ENCODE data around the gene MAP3K5. TPM values are rescaled to one million over a fixed set of nuclear protein-coding genes. Genes with fewer than 3 reads are reported as not detected.

MAP3K5 gene
- total RNA-seq, 1 experiment from 2014 or later, result 15.8 TPM

DNA sequence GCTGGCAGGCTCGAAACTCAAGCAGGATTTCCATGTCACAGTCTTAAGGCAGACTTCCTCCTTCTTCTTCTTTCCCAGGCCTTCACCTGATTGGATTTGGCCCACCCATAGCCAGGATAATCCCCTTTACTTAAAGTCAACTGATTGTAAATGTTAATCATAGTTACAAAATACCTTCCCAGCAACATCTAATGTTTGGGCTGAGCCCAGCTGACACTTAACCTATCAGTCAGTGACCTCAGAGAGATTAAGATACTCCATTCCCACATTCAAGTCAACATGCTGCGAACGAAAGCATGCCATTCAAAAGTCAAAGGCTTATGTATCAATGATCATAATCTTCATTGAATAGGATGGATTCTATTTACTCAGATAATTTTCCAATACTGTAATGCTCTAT lies 258.0 kb downstream of the MAP3K5 start:
- Mint-ChIP-seq H3K4me1 (ENCODE audit: low read depth, unreplicated experiment) (no peaks in the 10 kb centered on the region), H3K36me3 (ENCODE audit: insufficient read depth, unreplicated experiment) (no peaks in the 10 kb centered on the region), H3K4me3 (ENCODE audit: low read depth, unreplicated experiment) (no peak overlapping the region), H3K27me3 (ENCODE audit: unreplicated experiment) (no peaks in the 10 kb centered on the region), H3K9me3 (ENCODE audit: low read depth, unreplicated experiment) (no peaks in the 10 kb centered on the region), H3K27ac (ENCODE audit: unreplicated experiment) (no peak overlapping the region)
- no peak for DNase-seq
- BruUV-seq (replicated peaks), result no TSS peak
- intact Hi-C loops (cut with micrococcal nuclease; ENCODE audit: unreplicated experiment), result no loop called here
- CTCF ChIA-PET, result no interaction called here
- TF ChIP-seq, protein P1, sequence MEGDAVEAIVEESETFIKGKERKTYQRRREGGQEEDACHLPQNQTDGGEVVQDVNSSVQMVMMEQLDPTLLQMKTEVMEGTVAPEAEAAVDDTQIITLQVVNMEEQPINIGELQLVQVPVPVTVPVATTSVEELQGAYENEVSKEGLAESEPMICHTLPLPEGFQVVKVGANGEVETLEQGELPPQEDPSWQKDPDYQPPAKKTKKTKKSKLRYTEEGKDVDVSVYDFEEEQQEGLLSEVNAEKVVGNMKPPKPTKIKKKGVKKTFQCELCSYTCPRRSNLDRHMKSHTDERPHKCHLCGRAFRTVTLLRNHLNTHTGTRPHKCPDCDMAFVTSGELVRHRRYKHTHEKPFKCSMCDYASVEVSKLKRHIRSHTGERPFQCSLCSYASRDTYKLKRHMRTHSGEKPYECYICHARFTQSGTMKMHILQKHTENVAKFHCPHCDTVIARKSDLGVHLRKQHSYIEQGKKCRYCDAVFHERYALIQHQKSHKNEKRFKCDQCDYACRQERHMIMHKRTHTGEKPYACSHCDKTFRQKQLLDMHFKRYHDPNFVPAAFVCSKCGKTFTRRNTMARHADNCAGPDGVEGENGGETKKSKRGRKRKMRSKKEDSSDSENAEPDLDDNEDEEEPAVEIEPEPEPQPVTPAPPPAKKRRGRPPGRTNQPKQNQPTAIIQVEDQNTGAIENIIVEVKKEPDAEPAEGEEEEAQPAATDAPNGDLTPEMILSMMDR (IDR thresholded peaks at IDR 0.05; ENCODE audit: unreplicated experiment), result no peak

DNA sequence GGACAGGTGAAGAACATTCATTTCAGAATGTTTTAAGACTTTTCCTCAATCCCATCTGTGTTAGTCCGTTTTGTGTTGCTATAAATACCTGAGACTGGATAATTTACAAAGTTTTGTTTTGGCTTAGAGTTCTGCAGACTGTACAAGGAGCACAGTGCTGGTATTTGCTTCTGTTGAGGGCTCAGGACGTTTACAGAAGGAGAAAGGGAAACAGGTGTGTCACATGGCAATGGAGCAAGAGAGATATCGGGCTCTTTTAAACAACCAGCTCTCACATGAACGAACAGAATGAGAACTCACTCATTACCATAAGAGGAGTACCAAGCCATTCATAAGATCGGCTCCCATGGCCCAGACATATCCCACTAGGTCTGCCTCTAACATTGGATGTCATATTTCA lies 258.8 kb downstream of the MAP3K5 start:
- Mint-ChIP-seq H3K27ac (ENCODE audit: unreplicated experiment) (no peak overlapping the region), H3K9me3 (ENCODE audit: low read depth, unreplicated experiment) (no peaks in the 10 kb centered on the region), H3K36me3 (ENCODE audit: insufficient read depth, unreplicated experiment) (no peaks in the 10 kb centered on the region), H3K4me3 (ENCODE audit: low read depth, unreplicated experiment) (no peak overlapping the region), H3K4me1 (ENCODE audit: low read depth, unreplicated experiment) (no peaks in the 10 kb centered on the region), H3K27me3 (ENCODE audit: unreplicated experiment) (no peaks in the 10 kb centered on the region)
- DNase-seq, result no peak
- intact Hi-C loops (cut with micrococcal nuclease; ENCODE audit: unreplicated experiment), result no loop called here
- CTCF ChIA-PET, result no interaction called here
- BruUV-seq (replicated peaks), result no TSS peak
- TF ChIP-seq, protein P1 (IDR thresholded peaks at IDR 0.05; ENCODE audit: unreplicated experiment), result no peak

DNA sequence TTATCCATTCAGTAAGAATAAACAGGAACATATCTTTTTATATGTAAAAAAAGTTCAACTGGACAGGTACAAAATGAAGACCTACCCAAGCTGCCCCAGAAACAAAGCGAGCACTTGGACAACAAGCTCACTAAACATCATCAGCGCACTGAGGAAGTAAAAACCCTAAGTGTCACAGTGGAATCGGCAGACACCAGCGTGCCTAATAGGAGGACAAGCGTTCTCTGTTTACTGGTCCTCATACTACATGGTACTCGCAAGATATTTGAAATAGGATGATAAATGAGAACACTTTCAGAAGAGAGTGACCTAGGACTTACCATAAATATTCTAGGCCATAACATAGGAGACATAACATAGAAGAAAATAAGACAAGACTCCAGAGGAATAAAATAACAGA lies 260.2 kb downstream of the MAP3K5 start:
- no peaks in the 10 kb centered on the region for H3K9me3 Mint-ChIP-seq (ENCODE audit: low read depth, unreplicated experiment)
- no peak for DNase-seq
- no TSS peak for BruUV-seq (replicated peaks)
- no peak overlapping the region for H3K4me3 Mint-ChIP-seq (ENCODE audit: low read depth, unreplicated experiment)
- no peak overlapping the region for H3K27ac Mint-ChIP-seq (ENCODE audit: unreplicated experiment)
- no peaks in the 10 kb centered on the region for H3K4me1 Mint-ChIP-seq (ENCODE audit: low read depth, unreplicated experiment)
- no peaks in the 10 kb centered on the region for H3K36me3 Mint-ChIP-seq (ENCODE audit: insufficient read depth, unreplicated experiment)
- H3K27me3 Mint-ChIP-seq (ENCODE audit: unreplicated experiment), result no peaks in the 10 kb centered on the region
- intact Hi-C loops (cut with micrococcal nuclease; ENCODE audit: unreplicated experiment), result no loop called here
- CTCF ChIA-PET, result no interaction called here
- TF ChIP-seq, protein P1 (IDR thresholded peaks at IDR 0.05; ENCODE audit: unreplicated experiment), result no peak

DNA sequence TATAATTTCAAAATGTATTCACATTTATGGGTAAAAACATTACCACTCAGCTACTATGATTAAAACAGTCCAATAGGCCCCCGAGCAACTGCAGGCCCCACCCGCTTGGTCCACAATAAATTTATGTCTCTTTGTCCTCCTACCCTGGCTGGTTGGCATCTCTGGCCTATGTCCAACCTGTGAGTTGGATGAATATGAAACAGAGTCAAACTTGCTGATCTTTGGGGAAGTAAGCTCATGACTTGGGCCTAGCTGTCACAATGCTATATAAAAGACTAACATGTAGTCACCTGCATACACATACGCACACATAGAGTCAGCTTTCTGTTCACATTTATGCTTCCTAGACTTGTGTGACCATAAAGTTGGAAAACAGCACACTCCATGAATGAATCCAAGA lies 262.6 kb downstream of the MAP3K5 start:
- no peak for DNase-seq
- BruUV-seq (replicated peaks), result no TSS peak
- H3K4me1 Mint-ChIP-seq (ENCODE audit: low read depth, unreplicated experiment), result peaks cover 20% of the 10 kb centered on the region
- H3K9me3 Mint-ChIP-seq (ENCODE audit: low read depth, unreplicated experiment), result no peaks in the 10 kb centered on the region
- no peak overlapping the region for H3K4me3 Mint-ChIP-seq (ENCODE audit: low read depth, unreplicated experiment)
- intact Hi-C loops (cut with micrococcal nuclease; ENCODE audit: unreplicated experiment), result no loop called here
- TF ChIP-seq, protein P1 (IDR thresholded peaks at IDR 0.05; ENCODE audit: unreplicated experiment), result no peak
- H3K27ac Mint-ChIP-seq (ENCODE audit: unreplicated experiment), result no peak overlapping the region
- CTCF ChIA-PET, result no interaction called here
- H3K27me3 Mint-ChIP-seq (ENCODE audit: unreplicated experiment), result no peaks in the 10 kb centered on the region
- no peaks in the 10 kb centered on the region for H3K36me3 Mint-ChIP-seq (ENCODE audit: insufficient read depth, unreplicated experiment)

DNA sequence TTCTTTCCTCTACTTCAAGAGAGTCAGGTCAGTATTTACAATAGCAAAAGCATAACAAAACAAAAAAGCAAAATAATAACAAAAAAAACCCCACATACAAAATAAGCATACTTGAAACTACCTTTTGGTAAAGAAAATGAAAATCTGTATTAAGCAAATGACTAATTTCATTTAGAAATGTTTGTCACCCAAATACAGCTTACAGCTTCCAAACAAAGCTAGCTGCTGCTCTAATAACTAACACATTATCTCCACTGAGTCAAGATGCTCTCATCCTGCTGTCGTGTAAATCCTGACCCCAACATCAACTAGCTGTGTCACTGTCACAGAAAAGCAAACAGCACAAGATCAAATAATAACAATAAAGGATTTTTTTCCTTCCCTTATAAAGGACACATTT lies 263.8 kb downstream of the MAP3K5 start:
- no TSS peak for BruUV-seq (replicated peaks)
- Mint-ChIP-seq H3K27ac (ENCODE audit: unreplicated experiment) (no peak overlapping the region), H3K4me3 (ENCODE audit: low read depth, unreplicated experiment) (no peak overlapping the region), H3K9me3 (ENCODE audit: low read depth, unreplicated experiment) (no peaks in the 10 kb centered on the region), H3K36me3 (ENCODE audit: insufficient read depth, unreplicated experiment) (no peaks in the 10 kb centered on the region), H3K4me1 (ENCODE audit: low read depth, unreplicated experiment) (peaks cover 20% of the 10 kb centered on the region), H3K27me3 (ENCODE audit: unreplicated experiment) (no peaks in the 10 kb centered on the region)
- intact Hi-C loops (cut with micrococcal nuclease; ENCODE audit: unreplicated experiment), result no loop called here
- no peak for DNase-seq
- TF ChIP-seq, protein P1 (IDR thresholded peaks at IDR 0.05; ENCODE audit: unreplicated experiment), result no peak
- CTCF ChIA-PET, result no interaction called here
